Lower leg skin (tissue), 3 donors: ENCODE data around the gene OTUD5.

Experiments
- CTCF ChIP-seq, 3 donors: fragments of 450-650 bp; IDR thresholded peaks; one replicate each; pipeline ENCODE4 v1.5.1; 2016; ENCODE audit warnings: antibody characterized with exemption in 3 of 3, mild to moderate bottlenecking in 3 of 3, moderate library complexity in 2 of 3
- POLR2A ChIP-seq, 2 donors: fragments of 450-650 bp; IDR thresholded peaks; one replicate each; pipeline ENCODE4 v1.6.1; 2016 to 2017; ENCODE audit warnings: antibody characterized with exemption in 2 of 2, mild to moderate bottlenecking in 1 of 2, moderate library complexity in 1 of 2

GRCh38 chrX:48957477-48957826, at the start of gene OTUD5:
- TF ChIP-seq POLR2A (IDR thresholded peaks at IDR 0.05) = no peak
- no peak for TF ChIP-seq CTCF (IDR thresholded peaks at IDR 0.05)
